RPMI7951 (cell line): ENCODE results near the gene PECR. TPM values are rescaled to one million over a fixed set of nuclear protein-coding genes. Genes with fewer than 3 reads are reported as not detected.

Source experiments
- DNase-seq: peaks from one replicate; pipeline ENCODE4 v3.0.0-alpha.2; 2012; ENCODE audit warnings: low read depth
- total RNA-seq: library from RNA; depleted of rRNA; stranded (reverse); fragments of >200 nt; shearing (Covaris generic); gene quantifications from 2 replicates; pipeline ENCODE4 v1.2.3, GENCODE V29; 2014

Gene PECR
- total RNA-seq, 1 experiment from 2014 or later = 20.2 TPM

GRCh38 chr2:216071111-216071851, 10.3 kb downstream of the PECR start:
- no peak for DNase-seq

GRCh38 chr2:216070195-216070594, 11.4 kb downstream of the PECR start:
- DNase-seq = no peak

- no peak for DNase-seq
These were observed 12.6 kb downstream of the PECR start for GRCh38 chr2:216069028-216069427.

GRCh38 chr2:216066230-216066629, 15.4 kb downstream of the PECR start:
- peak; percentile 29 for DNase-seq

GRCh38 chr2:216064665-216065064, 16.9 kb downstream of the PECR start:
- no peak for DNase-seq

- DNase-seq = no peak
These were observed 17.5 kb downstream of the PECR start for GRCh38 chr2:216064014-216064630.

- DNase-seq = no peak
These were observed 22.3 kb downstream of the PECR start for GRCh38 chr2:216059233-216059834.

- no peak for DNase-seq
These were observed 23.9 kb downstream of the PECR start for GRCh38 chr2:216057688-216058193.

GRCh38 chr2:216056739-216057138, 24.9 kb downstream of the PECR start:
- DNase-seq = no peak

GRCh38 chr2:216055680-216056079, 25.9 kb downstream of the PECR start:
- no peak for DNase-seq

GRCh38 chr2:216052420-216052819, 29.2 kb downstream of the PECR start:
- DNase-seq = no peak

- DNase-seq = no peak
These were observed 30.3 kb downstream of the PECR start for GRCh38 chr2:216051350-216051749.

- DNase-seq = no peak
These were observed 32.2 kb downstream of the PECR start for GRCh38 chr2:216049452-216049851.

- no peak for DNase-seq
These were observed 34.2 kb downstream of the PECR start for GRCh38 chr2:216047397-216047796.

- DNase-seq = no peak
These were observed 36.6 kb downstream of the PECR start for GRCh38 chr2:216044883-216045486.

GRCh38 chr2:216043949-216044348, 37.7 kb downstream of the PECR start:
- DNase-seq = no peak

- no peak for DNase-seq
These were observed 40.2 kb downstream of the PECR start for GRCh38 chr2:216041438-216041837.

GRCh38 chr2:216039918-216040317, 41.7 kb downstream of the PECR start:
- no peak for DNase-seq

- peak; percentile 65 for DNase-seq
These were observed 47.5 kb downstream of the PECR start for GRCh38 chr2:216034065-216034464.

GRCh38 chr2:216033403-216033802, 48.2 kb downstream of the PECR start:
- no peak for DNase-seq

GRCh38 chr2:216031960-216032689, 49.5 kb downstream of the PECR start:
- DNase-seq = peak; percentile 60

GRCh38 chr2:216030216-216030615, 51.4 kb downstream of the PECR start:
- DNase-seq = no peak
